Liver (tissue), 3 donors: Measurements from ENCODE around the gene INSYN1.

ENCODE experiments used
- ATF3 ChIP-seq: IDR thresholded peaks from 2 replicates; pipeline ENCODE4 v1.6.1; 2016; ENCODE audit warnings: antibody characterized with exemption
- RAD21 ChIP-seq, 2 donors: IDR thresholded peaks; 2 replicates each; pipeline ENCODE4 v1.6.1; 2016; ENCODE audit warnings: antibody characterized with exemption in 2 of 2, mild to moderate bottlenecking in 2 of 2
- TAF1 ChIP-seq: conservative IDR thresholded peaks from 2 replicates; pipeline ENCODE4 v1.6.1; 2016; ENCODE audit warnings: antibody characterized with exemption, mild to moderate bottlenecking
- YY1 ChIP-seq: IDR thresholded peaks from 2 replicates; pipeline ENCODE4 v1.6.1; 2016; ENCODE audit warnings: antibody characterized with exemption, mild to moderate bottlenecking
- TF ChIP-seq, protein P1 (sequence below): fragments of 150-350 bp; IDR thresholded peaks from 2 replicates; pipeline ENCODE4 v1.5.1; 2017; ENCODE audit warnings: improper control_type of control experiment, low read depth, low read length; ENCODE audit not compliant: missing input control
- donor health status: healthy.
- donor health status: healthy.

DNA sequence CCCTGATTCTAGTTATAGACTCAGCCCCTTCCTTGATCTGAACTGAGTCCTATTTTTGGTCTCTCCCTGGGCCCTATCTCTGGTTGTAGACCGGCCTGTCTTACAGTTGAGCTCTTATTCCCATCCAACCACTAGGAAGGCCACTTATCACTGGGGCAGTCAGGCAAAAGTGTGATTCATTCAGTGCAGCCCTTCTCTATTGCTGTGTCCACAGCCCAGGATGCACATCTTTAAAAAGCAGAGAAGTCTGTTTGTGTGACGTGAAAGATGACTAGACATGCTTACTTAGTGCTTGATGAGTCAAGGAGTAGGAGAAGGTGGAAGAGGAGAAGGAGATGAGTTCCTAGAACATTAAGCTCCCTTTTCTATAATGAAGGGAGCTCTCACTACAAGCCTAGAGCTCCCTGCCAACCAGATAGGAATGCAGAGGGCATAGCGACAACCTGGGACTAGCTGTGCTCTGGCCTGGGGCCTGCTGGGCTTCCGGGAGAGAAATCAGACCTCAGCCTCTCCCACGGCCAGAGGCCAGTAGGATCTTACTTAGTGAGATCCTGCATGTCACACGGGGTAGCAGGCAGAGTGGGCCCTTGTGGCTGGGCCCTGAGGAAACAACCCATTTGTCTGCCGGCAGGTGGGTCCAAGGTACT lies 25.7 kb downstream of the INSYN1 start:
- TF ChIP-seq, protein P1, sequence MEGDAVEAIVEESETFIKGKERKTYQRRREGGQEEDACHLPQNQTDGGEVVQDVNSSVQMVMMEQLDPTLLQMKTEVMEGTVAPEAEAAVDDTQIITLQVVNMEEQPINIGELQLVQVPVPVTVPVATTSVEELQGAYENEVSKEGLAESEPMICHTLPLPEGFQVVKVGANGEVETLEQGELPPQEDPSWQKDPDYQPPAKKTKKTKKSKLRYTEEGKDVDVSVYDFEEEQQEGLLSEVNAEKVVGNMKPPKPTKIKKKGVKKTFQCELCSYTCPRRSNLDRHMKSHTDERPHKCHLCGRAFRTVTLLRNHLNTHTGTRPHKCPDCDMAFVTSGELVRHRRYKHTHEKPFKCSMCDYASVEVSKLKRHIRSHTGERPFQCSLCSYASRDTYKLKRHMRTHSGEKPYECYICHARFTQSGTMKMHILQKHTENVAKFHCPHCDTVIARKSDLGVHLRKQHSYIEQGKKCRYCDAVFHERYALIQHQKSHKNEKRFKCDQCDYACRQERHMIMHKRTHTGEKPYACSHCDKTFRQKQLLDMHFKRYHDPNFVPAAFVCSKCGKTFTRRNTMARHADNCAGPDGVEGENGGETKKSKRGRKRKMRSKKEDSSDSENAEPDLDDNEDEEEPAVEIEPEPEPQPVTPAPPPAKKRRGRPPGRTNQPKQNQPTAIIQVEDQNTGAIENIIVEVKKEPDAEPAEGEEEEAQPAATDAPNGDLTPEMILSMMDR, result no peak
- TF ChIP-seq YY1 (no peak), RAD21 (IDR thresholded peaks at IDR 0.05) (no peak), TAF1 (no peak), ATF3 (no peak)
